CD14-positive monocyte (primary cell): ENCODE data around the gene SLC17A1. TPM values are rescaled to one million over a fixed set of nuclear protein-coding genes. Genes with fewer than 3 reads are reported as not detected.

Experiments used
- DNase-seq, 3 donors: peaks; one replicate each; pipeline ENCODE4 v3.0.0-alpha.2; 2011 to 2022
- H2AFZ ChIP-seq: 2 replicates; pipeline ENCODE4 v1.6.0; 2012; ENCODE audit warnings: mild to moderate bottlenecking, low read depth, low read length, inconsistent platforms; ENCODE audit not compliant: insufficient read depth, poor library complexity, severe bottlenecking
- H3K27ac ChIP-seq, 2 donors: 1 replicate in 1 of 2; 2 replicates in 1 of 2; pipeline ENCODE4 v1.5.1; 2012 to 2013; ENCODE audit warnings: low read length in 2 of 2, control low read depth in 1 of 2, inconsistent platforms in 1 of 2, low read depth in 1 of 2, mild to moderate bottlenecking in 1 of 2
- H3K27me3 ChIP-seq, 2 donors: one replicate each; pipeline versions ENCODE4 v1.6.0 to v1.6.1; 2011 to 2013; ENCODE audit warnings: low read length in 2 of 2; ENCODE audit not compliant: control insufficient read depth in 2 of 2, insufficient read depth in 2 of 2
- H3K36me3 ChIP-seq, 2 donors: replicated peaks in 1 of 2; 1 replicate in 1 of 2; 2 replicates in 1 of 2; pipeline versions ENCODE4 v1.5.1 to v1.6.1; 2012 to 2013; ENCODE audit warnings: low read length in 2 of 2, control low read depth in 1 of 2, inconsistent platforms in 1 of 2, mild to moderate bottlenecking in 1 of 2; ENCODE audit not compliant: insufficient read depth in 2 of 2, control insufficient read depth in 1 of 2
- H3K4me1 ChIP-seq, 2 donors: 1 replicate in 1 of 2; 2 replicates in 1 of 2; pipeline versions ENCODE4 v1.5.1 to v1.6.1; 2012 to 2013; ENCODE audit warnings: low read length in 2 of 2, control low read depth in 1 of 2, inconsistent platforms in 1 of 2, mild to moderate bottlenecking in 1 of 2, moderate library complexity in 1 of 2; ENCODE audit not compliant: insufficient read depth in 2 of 2, control insufficient read depth in 1 of 2
- H3K4me2 ChIP-seq: replicated peaks from 2 replicates; pipeline ENCODE3; 2012; ENCODE audit warnings: low read length, moderate library complexity, mild to moderate bottlenecking; ENCODE audit not compliant: poor library complexity, severe bottlenecking; ENCODE audit errors: extremely low read depth
- H3K4me3 ChIP-seq, 3 experiments: fragments of 200-600 bp in 1 of 3; sonication (generic) in 1 of 3; replicated peaks in 1 of 3; 1 replicate in 2 of 3; 2 replicates in 1 of 3; pipeline ENCODE4 v1.5.1; 2011 to 2013; ENCODE audit warnings: low read length in 3 of 3, mild to moderate bottlenecking in 3 of 3, control low read depth in 2 of 3, low read depth in 2 of 3, inconsistent platforms in 1 of 3, moderate library complexity in 1 of 3
- H3K79me2 ChIP-seq: 2 replicates; pipeline ENCODE4 v1.6.0; 2012; ENCODE audit warnings: mild to moderate bottlenecking, control low read depth, inconsistent platforms, low read length, moderate library complexity; ENCODE audit not compliant: insufficient read depth
- H3K9ac ChIP-seq: 2 replicates; pipeline ENCODE4 v1.6.0; 2017; ENCODE audit warnings: low read length, mild to moderate bottlenecking; ENCODE audit not compliant: insufficient read depth, poor library complexity, severe bottlenecking
- H3K9me3 ChIP-seq, 2 donors: replicated peaks in 1 of 2; 1 replicate in 1 of 2; 2 replicates in 1 of 2; pipeline versions ENCODE4 v1.5.1 to v1.6.1; 2012 to 2013; ENCODE audit warnings: low read length in 2 of 2, control low read depth in 1 of 2; ENCODE audit not compliant: control insufficient read depth in 1 of 2, insufficient read depth in 1 of 2
- H4K20me1 ChIP-seq: 2 replicates; pipeline ENCODE4 v1.6.0; 2012; ENCODE audit warnings: mild to moderate bottlenecking, low read length, control low read depth, moderate library complexity; ENCODE audit not compliant: insufficient read depth
- H3K27ac Mint-ChIP-seq, 7 donors: one replicate each; pipeline ENCODE4 v1.8.0; 2020; ENCODE audit warnings: mild to moderate bottlenecking in 7 of 7, mixed read lengths in 7 of 7, moderate library complexity in 6 of 7, inconsistent platforms in 2 of 7
- H3K27me3 Mint-ChIP-seq, 3 donors: one replicate each; pipeline ENCODE4 v1.8.0; 2021 to 2022; ENCODE audit warnings: low read depth in 3 of 3, mild to moderate bottlenecking in 3 of 3, mixed read lengths in 3 of 3, moderate library complexity in 3 of 3, inconsistent platforms in 1 of 3
- H3K36me3 Mint-ChIP-seq, 2 donors: one replicate each; pipeline ENCODE4 v1.8.0; 2020; ENCODE audit warnings: mixed read lengths in 2 of 2, inconsistent platforms in 1 of 2, mild to moderate bottlenecking in 1 of 2
- H3K4me1 Mint-ChIP-seq: one replicate; pipeline ENCODE4 v1.8.0; 2020; ENCODE audit warnings: mild to moderate bottlenecking, mixed read lengths
- H3K4me3 Mint-ChIP-seq, 2 donors: one replicate each; pipeline ENCODE4 v1.8.0; 2020; ENCODE audit warnings: mild to moderate bottlenecking in 2 of 2, mixed read lengths in 2 of 2, moderate library complexity in 1 of 2
- H3K9me3 Mint-ChIP-seq, 7 donors: one replicate each; pipeline ENCODE4 v1.8.0; 2020 to 2022; ENCODE audit warnings: mixed read lengths in 7 of 7, mild to moderate bottlenecking in 6 of 7, moderate library complexity in 6 of 7, inconsistent platforms in 2 of 7
- CTCF ChIP-seq: fragments of 200-600 bp; IDR thresholded peaks from one replicate; pipeline ENCODE4 v1.8.0; 2022; ENCODE audit warnings: antibody characterized with exemption, mild to moderate bottlenecking
- WGBS: methylation state at CpG from one replicate; pipeline ENCODE4 v1.1.5; 2013; ENCODE audit warnings: missing lambda C conversion rate; ENCODE audit not compliant: insufficient coverage; 5-methylcytosine and 5-hydroxymethylcytosine counted together
- intact Hi-C, 2 donors: fragments of 100-400 bp; cut with micrococcal nuclease; formaldehyde crosslinking; loops; one replicate each; pipeline versions ENCODE4 v1.15.0 to v1.15.1; 2023
- polyA plus RNA-seq, 3 donors: library from polyadenylated mRNA; depleted of rRNA in 1 of 3; unstranded in 2 of 3; stranded (reverse) in 1 of 3; fragments of 300-500 nt in 2 of 3; fragments of >200 nt in 1 of 3; fragmentation: Illumina TruSeq in 2 of 3; gene quantifications; 1 replicate in 2 of 3; 2 replicates in 1 of 3; pipeline ENCODE4 v1.2.3, GENCODE V29; 2012 to 2021

The SLC17A1 gene
- polyA plus RNA-seq, 3 donors: not detected

- Mint-ChIP-seq H3K4me1 (no peaks in the 10 kb centered on the region), H3K36me3 (no peaks in the 10 kb centered on the region), H3K9me3 (peaks cover 0 to 2% (median 0%) of the 10 kb centered on the region in 7 donors), H3K27ac (no peak overlapping the region), H3K27me3 (peaks cover 1 to 5% (median 3%) of the 10 kb centered on the region in 3 donors), H3K4me3 (no peak overlapping the region)
- intact Hi-C loops: no loop called here
- Histone ChIP-seq H3K36me3 (no peaks in the 10 kb centered on the region), H3K27me3 (no peaks in the 10 kb centered on the region), H3K9me3 (no peaks in the 10 kb centered on the region), H3K79me2 (no peaks in the 10 kb centered on the region), H3K4me3 (no peak overlapping the region), H2AFZ (no peak overlapping the region), H3K27ac (no peak overlapping the region), H4K20me1 (no peaks in the 10 kb centered on the region), H3K9ac (no peak overlapping the region), H3K4me1 (no peaks in the 10 kb centered on the region), H3K4me2 (no peak overlapping the region)
- 63% methylated on average over 1 of the region's 2 CpGs for WGBS
- DNase-seq: no peak
- no peak for TF ChIP-seq CTCF
These were observed 57.6 kb downstream of the SLC17A1 start for GRCh38 chr6:25774120-25774715.

- intact Hi-C loops: no loop called here
- H3K27me3 Mint-ChIP-seq: peaks cover 0 to 5% (median 3%) of the 10 kb centered on the region in 3 donors
- H3K4me3 ChIP-seq: no peak overlapping the region
- H3K79me2 ChIP-seq: no peaks in the 10 kb centered on the region
- no peaks in the 10 kb centered on the region for H4K20me1 ChIP-seq
- no peak overlapping the region for H2AFZ ChIP-seq
- no peak for TF ChIP-seq CTCF
- H3K9me3 ChIP-seq: no peaks in the 10 kb centered on the region
- no peak overlapping the region for H3K27ac ChIP-seq
- H3K27ac Mint-ChIP-seq: no peak overlapping the region
- peaks cover 0 to 2% (median 0%) of the 10 kb centered on the region in 7 donors for H3K9me3 Mint-ChIP-seq
- no peaks in the 10 kb centered on the region for H3K4me1 Mint-ChIP-seq
- H3K4me3 Mint-ChIP-seq: no peak overlapping the region
- no peak for DNase-seq
- no peak overlapping the region for H3K9ac ChIP-seq
- H3K4me2 ChIP-seq: no peak overlapping the region
- H3K4me1 ChIP-seq: no peaks in the 10 kb centered on the region
- no peaks in the 10 kb centered on the region for H3K27me3 ChIP-seq
- no peaks in the 10 kb centered on the region for H3K36me3 ChIP-seq
- no CpG with 5 or more reads among the region's 2 CpGs for WGBS
- H3K36me3 Mint-ChIP-seq: no peaks in the 10 kb centered on the region
These were observed 61.9 kb downstream of the SLC17A1 start for GRCh38 chr6:25769983-25770382.
